Stimulated activated CD4-positive, alpha-beta T cell treated with anti-CD3 and anti-CD28 coated beads, Interleukin-2, amount 100 ng/mL, for 48 hours (primary cell): ENCODE results near the gene VTN.

Experiments
- DNase-seq, 2 donors: peaks; one replicate each; pipeline ENCODE4 v3.0.0-alpha.2; 2020

Gene VTN

GRCh38 chr17:28368306-28368831, 1.7 kb downstream of the VTN start:
- DNase-seq: no peak

DNA sequence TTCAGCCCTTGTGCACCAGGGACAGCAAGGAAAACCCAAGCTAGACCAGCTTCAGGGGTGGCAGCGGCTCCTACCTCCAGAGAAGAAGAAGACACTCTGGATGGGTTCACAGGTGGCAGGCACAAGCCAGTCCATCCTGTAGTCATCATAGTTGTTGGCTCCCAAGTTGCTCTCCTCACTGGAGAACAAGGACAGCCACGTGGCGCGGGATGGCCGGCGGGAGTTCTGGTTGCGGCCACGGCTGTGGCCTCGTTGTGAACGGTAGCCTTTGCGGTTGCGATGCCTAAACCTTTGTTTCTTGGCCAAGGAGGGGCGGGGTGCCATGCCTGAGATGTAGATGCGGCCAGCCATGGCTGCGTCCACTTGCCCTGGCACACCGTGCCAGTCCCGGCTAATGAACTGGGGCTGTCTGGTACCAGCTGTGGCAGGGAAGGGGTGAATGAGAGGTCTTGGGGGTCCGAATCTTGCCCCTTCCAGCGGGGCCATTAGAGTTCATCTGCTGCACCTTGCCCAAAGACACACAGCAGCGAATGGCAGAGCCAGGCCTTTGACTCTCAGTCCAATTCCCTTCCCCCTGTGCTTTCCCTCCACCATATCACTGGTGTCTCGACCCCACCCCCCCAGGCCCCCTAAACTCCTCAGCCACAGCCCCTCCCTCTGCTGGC, 2.3 kb downstream of the VTN start:
- no peak for DNase-seq

- DNase-seq: no peak
These were observed 3.5 kb downstream of the VTN start for GRCh38 chr17:28366605-28367004.

DNA sequence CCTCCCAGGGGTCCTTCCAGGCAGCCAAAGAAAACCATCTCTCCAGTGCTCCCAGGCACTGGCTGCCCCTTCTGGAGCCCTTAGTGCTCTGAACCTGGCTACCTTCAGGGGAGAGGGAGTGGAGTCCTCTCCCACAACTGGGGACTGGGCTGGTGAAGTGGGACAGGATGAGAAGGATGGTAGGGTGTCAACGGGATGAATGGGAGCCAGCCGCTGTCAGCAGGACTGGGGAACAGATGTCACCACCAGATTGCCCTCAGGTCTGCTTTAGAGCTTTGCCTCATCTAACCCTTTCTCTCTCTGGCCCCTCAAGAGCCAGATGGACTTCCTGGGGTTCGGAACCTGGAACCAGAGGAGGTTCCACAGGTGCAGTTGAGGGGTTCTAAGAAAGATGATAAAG, 4.6 kb downstream of the VTN start:
- DNase-seq: no peak

DNA sequence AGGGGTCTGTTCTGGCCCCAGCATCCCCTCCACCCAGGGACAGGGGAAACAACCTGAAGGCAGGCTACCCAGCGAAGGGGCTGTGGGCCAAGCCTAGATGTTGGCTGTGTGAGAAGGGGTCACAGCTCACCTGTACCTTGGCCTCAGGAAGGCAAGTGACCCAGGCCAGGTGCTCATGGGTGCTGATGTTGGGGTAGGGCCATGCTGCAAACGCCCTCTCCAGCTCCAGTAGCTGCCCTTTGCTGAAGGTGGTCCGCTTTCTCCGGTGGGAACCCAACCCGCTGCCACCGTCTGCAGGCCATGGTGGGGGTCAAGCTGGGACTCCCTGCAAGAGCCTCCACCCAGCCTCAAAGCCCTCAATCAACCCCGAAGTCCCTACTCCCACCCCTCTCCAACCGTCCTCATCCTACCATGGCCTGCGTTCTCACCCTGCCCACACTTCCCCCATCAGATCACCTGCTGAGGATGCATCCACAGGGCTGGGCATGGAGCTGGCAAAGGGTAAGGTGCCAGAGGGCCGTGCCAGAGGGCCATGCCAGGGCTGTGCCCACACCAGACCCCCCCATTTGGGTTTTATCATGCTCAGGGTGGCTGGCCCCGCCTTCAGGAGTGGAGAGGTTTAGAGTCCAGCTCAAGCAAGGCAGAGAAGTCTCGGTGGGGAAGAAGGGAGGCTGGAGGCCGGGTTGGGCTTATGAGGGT, 5.3 kb downstream of the VTN start, which contains the start of gene SEBOX:
Gene SEBOX (minus strand): TSS at position 535 of the 699 bp plus-strand sequence. CDS start 48 bp downstream, at position 487.
- no peak for DNase-seq

DNA sequence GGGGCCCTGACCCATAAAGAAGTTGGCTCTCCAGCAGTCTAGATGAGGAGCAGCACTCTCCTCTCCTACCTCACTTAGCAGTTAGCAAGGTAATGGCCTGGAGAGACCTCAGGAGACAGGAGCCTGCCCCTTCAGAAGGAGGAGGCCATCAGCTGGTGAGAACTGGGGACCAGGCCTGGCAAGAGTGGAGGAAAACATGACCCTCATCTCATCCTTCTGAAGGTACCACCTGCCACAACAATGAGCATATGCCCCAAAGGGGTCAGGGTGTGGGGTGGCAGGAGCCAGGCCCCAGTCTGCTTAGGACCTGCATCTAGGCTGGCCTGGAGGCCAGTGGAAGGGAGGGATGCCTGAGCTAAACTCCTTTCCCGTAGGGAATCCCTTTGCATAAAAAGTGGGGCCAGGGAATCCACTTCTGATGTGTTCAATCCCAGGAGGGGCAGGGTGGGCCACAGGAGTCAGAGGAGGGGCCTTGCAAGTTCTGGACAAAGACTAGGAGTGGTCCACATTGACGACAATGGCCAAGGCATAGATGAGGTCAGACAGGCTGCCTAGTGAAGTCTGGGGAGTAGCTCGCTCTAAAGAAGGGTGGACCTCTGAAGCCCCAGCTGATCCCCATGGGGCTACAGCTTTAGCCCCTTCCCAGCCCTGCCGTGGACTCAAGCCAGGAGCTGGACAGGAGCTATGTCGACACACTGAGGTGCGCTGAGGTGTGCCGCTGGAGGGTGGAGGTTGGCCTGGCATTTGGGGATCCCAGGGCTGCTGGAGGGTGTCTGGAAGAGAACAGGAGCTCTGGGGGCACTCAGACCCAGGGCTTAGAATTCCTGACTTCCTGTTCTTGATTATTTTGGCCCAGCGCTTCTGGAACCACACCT, 6.1 kb downstream of the VTN start:
- no peak for DNase-seq

GRCh38 chr17:28363186-28363585, 6.9 kb downstream of the VTN start:
- no peak for DNase-seq

DNA sequence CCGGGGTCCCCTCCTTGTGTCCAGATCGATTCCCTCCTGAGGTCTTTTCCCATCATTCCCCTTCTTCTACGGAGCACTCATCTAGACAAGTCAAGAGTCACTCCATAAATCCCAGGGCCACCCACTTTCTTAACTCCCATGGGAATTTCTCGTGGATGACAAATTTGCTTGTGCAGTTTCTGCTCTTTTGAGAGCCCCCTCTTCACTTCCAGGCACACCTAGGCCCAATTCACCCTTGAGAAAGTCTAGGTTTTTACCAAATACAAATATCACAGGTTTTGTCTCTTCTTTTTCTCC, 12.3 kb downstream of the VTN start:
- DNase-seq: no peak

DNA sequence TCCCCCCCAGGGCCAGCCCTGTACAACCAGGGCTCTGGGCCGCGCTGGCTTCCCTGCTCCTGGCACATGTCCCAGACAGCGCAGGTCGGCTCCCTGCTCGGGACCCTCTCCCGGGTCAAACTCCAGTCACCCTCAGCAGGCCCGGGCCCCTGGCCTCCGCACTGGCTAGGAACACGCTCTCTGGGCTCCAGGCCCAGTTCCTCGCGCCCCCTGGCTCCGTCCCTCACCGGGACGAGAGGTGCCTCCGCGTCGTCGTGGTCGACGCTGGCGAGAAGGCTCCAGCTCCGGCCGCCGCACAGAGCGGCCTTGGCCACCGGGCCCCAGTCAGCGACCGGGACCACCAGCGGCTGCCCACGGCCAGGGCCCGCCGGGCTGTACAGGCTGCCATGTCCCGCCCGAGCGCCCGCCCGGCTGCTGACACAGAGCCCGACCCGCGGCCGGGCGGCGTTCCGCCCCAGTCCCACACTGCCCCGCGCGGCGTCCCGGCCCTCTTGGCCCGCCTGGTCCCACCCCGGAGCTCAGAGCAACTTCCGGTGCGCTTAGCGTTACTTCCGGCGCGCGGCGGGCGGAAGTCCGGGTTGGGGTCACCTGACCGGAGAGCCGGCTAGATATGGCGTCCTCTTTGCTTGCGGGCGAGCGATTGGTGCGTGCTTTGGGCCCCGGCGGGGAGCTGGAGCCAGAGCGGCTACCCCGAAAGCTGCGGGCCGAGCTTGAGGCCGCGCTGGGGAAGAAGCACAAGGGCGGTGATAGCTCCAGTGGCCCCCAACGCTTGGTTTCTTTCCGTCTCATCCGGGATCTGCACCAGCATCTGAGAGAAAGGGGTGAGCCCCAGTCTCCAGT, 12.8 kb downstream of the VTN start, which contains the start of gene POLDIP2:
Gene POLDIP2 (minus strand): TSS at position 467 of the 840 bp plus-strand sequence. CDS start 79 bp downstream, at position 388.
- DNase-seq: peak; percentile 95

GRCh38 chr17:28350271-28350670, 19.8 kb downstream of the VTN start:
- DNase-seq: no peak

DNA sequence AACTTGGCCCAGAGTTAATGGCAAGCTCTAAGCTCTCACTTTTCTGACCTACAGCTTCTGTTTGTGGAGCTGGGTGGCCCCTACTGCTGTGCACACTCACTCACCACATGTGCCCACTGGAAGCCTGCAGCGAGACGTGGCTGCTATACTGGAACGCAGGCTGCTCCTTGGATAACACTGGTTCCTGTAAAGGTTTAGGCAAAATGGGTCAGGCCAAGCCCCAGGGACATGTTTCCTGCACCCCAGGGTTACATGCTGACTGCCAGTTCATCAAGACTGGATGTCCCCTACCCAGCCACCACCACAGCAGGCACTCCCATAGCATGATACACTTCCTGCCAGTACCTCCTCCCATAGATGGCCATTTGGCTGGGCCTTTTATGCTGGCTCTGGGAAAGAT, 21.1 kb downstream of the VTN start:
- DNase-seq: no peak

GRCh38 chr17:28347261-28347891, 22.7 kb downstream of the VTN start:
- DNase-seq: no peak

DNA sequence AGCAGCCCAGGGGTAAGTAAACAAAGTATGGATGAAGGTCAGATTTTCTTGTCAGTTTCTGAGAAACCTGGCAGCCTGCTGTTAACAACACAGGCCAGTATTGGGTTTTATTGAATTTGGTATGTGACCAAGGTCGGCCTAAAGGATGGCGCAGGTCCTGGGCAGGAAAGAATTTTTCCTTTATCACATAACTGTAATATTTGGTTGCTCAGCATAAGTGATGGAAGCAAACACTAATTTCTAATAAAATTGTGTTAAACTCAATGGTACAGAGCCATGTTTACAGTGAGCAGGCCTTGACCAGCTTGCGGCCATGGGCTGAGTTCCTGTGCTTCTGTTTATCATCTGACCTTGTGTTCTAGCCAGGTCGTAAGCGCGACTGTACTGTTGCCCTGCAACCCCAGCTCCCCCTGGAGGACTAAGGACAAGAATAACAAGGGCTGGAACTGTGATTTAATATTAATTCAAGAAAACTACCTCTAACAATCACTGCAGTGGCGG, 23.3 kb downstream of the VTN start:
- DNase-seq: no peak

DNA sequence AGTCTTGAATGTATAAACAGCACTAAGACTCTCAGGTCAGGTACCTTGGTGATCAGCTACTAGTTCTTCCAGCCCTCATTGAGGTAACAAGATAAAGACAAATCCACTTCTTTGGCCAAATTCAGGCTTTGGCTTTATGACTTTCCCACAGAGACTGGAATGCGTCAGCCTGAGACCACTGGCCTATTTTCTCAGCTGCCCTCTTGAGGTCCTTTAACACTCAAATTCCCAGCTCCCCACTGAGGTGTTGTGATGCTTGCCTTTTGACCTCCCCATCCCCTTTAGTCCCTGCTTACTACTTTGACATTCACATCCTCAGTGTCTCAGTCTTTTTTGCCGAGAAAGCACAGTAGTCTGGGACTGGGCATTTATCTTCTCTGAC, 23.9 kb downstream of the VTN start:
- no peak for DNase-seq

DNA sequence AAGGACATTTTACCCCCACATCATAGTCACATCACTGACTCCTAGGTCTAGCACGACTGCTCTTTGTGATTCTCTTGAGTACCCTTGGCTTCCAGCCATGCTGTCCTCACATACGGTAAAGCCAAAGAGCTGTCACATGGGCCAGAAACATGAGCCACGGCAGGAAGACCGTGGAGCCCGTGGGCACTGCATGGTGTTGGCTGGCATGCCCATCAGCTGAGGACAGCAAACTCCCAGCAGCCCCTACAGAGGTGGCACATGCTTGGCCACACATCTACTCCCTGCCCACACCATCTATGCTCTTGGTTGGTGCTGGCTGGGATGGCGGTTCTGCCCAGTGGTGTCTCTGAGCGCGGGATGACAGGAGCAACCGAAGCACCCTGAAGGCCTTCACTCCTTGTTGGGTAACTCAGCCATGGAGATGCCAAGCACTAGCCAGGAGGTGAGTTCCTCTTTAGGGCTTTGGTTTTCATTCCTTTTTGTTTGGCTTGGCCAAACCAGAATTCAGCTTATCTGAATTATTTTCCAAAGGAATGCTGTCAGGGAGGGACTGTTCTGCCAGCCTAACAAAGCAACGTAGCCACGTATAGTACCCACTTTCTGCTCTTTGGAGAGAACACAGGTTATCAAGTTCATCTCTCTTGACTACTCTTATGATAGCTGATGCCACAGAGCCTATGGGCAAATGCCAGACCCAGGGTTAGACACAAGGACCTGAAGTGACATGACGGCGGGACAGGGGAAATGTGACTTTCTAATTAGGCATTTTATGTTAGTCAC, 24.5 kb downstream of the VTN start:
- no peak for DNase-seq

DNA sequence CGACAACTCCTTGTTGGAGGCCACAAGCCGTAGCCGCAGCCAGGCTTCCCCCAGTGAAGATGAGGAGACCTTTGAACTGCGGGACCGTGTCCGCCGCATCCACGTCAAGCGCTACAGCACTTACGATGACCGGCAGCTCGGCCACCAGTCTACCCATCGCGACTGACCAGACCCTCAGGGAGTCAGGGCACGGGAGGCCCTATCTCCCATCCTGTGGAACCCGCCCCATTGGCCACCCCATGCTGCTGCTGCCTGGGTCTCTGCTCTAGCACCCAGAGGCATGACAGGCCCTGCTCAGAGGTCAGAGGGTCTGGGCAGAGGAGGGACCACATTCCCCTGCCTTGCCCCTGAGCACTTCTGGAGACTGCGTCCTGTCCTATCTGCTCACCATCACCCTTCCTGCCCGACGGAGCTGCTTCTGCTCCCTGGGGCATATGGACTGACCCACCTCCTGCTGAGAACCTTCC, 25.6 kb downstream of the VTN start:
- DNase-seq: no peak

- no peak for DNase-seq
These were observed 26.1 kb downstream of the VTN start for GRCh38 chr17:28344011-28344410.

- DNase-seq: no peak
These were observed 26.6 kb downstream of the VTN start for GRCh38 chr17:28343491-28343932.

- no peak for DNase-seq
These were observed 27.8 kb downstream of the VTN start for GRCh38 chr17:28342313-28342712.

GRCh38 chr17:28341516-28341915, 28.6 kb downstream of the VTN start:
- DNase-seq: no peak

GRCh38 chr17:28340374-28340773, 29.7 kb downstream of the VTN start:
- DNase-seq: no peak
